ENCODE measurements around the gene NME8.

DNA sequence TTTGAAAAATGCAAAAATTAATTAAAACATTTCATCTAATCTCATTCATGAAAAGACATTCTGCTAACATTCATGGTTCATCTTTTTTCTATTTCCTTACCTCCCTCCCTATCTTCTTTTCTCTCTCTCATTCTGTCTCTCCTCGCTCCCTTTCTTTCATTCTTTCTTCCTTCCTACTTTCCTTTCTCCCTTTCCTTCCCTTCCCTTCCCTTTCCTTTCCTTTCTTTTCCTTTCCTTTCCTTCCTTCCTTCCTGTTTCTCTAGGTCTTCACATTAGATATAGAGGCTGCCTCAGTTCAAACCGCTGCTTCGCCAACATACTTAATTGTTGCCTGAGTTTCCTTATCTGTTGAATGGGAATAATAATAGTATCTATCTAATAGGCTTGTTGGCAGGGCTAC is 46.3 kb downstream of the NME8 start:
- TF ChIP-seq, protein P1, sequence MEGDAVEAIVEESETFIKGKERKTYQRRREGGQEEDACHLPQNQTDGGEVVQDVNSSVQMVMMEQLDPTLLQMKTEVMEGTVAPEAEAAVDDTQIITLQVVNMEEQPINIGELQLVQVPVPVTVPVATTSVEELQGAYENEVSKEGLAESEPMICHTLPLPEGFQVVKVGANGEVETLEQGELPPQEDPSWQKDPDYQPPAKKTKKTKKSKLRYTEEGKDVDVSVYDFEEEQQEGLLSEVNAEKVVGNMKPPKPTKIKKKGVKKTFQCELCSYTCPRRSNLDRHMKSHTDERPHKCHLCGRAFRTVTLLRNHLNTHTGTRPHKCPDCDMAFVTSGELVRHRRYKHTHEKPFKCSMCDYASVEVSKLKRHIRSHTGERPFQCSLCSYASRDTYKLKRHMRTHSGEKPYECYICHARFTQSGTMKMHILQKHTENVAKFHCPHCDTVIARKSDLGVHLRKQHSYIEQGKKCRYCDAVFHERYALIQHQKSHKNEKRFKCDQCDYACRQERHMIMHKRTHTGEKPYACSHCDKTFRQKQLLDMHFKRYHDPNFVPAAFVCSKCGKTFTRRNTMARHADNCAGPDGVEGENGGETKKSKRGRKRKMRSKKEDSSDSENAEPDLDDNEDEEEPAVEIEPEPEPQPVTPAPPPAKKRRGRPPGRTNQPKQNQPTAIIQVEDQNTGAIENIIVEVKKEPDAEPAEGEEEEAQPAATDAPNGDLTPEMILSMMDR (IDR thresholded peaks at IDR 0.05) = no peak
- no peak for TF ChIP-seq POLR2A (IDR thresholded peaks at IDR 0.05)
